ENCODE results near the gene CACNA1C.
"Not testable (repeated sequence)": the region's sequence is repeated elsewhere in the genome, so short reads cannot be mapped to it uniquely, and the experiment has no call there.

CACNA1C gene

DNA sequence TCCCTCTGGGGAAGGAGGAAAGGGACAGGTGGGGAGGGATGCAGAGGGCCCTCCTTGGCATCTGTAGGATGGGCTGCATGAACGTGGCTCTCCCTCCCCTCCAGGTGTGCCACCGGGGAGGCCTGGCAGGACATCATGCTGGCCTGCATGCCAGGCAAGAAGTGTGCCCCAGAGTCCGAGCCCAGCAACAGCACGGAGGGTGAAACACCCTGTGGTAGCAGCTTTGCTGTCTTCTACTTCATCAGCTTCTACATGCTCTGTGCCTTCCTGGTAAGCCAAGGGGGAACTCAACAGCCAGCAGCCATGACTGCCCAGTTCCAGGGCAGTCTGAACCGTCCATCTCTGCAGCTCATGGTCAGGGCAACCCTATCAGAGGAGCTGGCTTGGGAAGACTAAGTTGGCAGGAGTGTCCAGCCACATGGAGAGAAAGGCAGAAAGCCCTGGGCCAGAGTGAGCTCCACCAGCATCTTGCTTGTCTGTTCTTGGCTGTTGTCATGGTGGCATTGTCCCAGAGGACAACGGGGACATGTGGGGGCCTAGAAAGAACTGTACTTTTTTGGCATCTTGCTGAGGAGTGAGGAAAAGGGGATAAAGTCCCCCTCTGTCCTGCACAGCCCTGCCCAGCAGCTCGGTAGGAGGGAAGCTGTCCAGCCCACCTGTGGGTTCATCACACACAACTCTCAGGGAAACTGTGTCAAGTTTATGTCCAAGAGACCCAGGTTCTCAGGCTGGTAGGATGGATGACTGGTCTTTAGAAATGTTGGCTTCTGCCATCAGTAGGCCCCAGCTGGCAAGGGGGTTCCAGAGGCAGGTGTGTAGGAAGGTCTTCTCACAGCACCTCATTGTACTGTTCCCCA, 612.2 kb downstream of the CACNA1C start:
- DNase-seq = no peak

DNA sequence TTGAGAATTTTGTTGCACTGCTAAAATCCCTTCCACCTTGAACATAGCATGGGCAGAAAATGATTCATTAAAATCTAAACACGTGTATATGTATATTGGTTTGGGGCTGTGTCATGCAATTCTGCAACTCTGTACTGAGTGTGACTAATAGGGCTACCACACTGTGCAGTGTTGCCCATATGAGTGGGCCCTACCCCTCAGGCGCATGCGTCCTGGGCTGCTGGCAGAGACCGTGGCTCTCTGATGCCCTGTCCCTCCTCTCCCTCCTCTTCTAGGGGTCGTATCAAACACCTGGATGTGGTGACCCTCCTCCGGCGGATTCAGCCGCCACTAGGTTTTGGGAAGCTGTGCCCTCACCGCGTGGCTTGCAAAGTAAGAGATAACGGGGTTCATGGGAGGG, 613.6 kb downstream of the CACNA1C start:
- DNase-seq = no peak

DNA sequence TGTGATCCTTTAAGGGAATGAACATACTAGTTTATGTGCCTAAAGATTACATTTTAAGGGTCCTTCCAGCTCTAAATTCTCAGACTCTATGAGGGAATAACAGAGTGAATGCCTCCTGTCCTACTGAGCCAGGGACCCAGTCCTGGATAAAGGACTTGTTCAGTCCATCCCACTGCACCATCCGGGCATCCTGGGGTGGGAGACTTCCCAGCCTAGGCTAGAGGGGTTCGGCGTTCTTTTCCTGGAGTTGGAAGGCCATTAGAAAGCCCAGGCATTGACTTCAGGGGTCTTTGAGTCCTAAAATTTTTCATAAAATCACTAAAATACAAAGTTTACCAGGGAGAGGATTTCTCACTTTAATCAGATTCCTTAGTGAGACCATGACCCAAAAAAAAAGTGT, 614.1 kb downstream of the CACNA1C start:
- DNase-seq = no peak

DNA sequence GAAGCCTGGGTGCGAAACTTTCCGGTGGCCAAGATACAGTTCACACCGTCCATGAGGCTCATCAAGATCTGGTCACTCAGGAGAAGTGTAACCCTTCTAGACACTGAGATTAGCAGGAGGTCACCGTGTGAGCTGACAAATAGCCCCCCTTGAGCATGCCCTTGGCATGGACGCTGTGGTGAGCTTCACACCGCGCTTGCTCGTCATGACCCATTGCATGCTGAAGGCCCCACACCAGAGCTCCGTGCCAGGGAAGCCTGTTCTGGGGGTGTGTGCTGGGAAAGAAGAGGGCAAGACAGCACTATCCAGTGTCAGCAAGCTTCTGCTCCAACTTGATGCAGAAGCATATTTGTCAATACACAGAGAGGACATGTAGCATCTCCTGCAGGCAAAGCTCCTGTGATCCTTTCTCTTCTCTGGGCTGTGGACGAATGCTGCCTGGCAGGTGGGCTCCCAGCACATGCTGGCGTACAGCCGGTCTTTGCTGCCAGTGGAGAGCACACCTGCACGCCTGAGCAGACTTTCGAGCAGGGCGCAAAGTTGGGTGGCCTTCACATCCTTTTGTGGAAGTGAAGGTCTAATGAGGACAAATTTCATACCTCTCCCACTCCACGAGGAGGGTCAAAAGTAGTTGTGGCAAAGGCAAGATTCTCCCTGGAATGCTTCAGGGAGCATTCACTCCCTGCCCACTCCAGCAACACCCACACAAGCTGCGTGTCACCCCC, 615.1 kb downstream of the CACNA1C start:
- no peak for DNase-seq

DNA sequence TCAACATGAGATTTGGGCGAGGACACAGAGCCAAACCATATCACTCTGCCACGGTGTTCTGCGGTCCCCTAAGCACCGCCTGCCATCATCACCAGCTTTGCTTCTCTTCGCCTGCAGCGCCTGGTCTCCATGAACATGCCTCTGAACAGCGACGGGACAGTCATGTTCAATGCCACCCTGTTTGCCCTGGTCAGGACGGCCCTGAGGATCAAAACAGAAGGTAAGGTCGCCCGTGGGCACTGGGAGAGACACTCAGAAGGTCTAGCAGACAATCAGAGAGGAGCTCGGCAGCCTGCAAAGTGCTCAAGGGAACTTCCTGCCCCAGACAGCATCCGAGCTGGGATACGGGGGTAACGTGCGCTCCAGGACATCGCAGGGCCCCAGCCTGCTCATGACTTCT, 616.0 kb downstream of the CACNA1C start:
- DNase-seq = no peak

DNA sequence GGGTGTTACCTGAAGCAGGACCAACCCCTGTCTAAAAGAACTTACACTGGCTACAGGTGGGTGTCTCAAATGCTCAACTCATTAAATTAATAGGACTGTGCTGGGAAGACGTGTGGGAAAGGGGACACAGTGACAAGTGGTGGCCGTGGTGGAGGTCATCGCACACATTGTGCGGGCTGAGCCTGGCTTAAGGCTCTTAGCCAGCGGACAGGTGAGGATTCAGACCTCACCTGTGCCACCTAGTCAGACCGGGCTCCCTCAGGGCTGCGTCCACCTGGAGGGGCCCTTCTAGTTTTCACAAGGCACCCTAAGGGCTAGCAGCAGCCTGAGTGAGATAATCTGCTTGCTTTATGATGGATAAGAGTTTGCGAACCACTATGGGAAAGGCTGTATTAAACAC, 616.8 kb downstream of the CACNA1C start:
- DNase-seq = no peak

DNA sequence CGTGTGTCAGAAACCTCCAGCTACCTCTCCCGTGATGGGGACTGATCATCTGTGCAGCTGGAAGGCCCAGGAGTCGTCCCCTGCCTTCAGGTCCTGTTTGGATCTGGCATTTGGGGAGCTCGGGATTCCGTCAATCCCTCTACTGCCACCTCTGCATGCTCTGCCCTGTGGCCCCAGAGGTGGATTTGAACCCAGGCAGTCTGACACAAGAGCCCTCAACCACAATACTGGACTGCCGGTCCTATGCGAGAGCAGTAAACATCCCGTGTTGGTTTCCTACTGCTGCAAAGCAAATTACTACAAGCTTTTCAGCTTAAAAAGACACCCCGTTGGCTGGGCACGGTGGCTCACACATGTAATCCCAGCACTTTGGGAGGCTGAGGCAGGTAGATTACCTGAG, 620.1 kb downstream of the CACNA1C start:
- no peak for DNase-seq

DNA sequence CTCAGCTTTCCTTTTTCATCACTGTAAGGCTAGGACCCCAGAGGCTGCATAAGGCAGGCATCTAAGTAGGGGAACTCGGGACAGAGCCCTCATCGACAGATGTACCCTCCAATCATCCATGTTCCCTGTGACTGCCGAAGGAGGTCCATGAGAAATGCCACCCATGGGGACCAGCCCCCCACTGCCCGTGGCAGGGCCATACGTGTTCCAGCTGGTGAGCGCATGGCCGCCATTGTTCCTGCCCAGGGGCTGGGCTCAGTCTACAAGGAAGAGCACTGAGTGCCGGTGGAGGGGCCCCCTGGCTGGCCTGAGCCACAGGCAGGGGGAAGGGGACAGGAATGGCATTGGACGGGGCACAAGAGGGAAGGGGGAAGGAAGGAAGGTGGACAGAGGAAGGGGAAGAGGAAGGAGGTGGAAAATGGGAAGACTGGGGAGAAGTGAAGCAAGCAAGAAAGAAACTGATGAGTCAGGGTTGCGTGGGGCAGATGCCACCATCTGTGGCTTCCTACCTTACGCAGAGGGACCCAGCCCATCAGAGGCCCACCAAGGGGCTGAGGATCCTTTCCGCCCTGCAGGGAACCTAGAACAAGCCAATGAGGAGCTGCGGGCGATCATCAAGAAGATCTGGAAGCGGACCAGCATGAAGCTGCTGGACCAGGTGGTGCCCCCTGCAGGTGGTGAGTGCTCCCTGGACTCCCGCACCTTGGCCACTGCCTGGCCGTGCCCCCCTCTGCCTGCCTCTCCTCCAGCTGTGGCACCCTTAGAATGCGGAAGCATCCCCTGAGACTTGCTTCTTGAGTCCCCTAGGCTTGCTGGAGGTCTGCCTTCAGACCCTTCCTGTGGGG, 621.4 kb downstream of the CACNA1C start:
- DNase-seq = no peak

DNA sequence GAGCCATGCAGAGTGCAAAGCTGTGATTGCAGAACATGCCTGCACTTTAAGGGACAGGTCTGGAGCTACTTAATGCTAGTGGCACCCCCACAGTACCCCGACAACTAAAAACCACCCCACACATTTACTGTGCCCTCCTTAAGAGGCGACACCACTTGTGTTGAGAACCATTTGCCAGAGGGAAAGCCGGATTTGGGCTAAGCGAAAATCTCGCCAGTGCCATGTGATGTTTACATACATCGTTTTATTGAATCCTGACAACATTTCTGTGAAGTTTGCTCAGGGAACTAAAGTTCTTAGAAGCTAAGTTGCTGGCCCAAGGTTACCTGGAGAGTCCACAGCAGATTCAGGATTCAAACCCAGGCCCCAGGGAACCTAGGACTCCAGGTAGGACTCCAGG, 623.0 kb downstream of the CACNA1C start:
- no peak for DNase-seq

DNA sequence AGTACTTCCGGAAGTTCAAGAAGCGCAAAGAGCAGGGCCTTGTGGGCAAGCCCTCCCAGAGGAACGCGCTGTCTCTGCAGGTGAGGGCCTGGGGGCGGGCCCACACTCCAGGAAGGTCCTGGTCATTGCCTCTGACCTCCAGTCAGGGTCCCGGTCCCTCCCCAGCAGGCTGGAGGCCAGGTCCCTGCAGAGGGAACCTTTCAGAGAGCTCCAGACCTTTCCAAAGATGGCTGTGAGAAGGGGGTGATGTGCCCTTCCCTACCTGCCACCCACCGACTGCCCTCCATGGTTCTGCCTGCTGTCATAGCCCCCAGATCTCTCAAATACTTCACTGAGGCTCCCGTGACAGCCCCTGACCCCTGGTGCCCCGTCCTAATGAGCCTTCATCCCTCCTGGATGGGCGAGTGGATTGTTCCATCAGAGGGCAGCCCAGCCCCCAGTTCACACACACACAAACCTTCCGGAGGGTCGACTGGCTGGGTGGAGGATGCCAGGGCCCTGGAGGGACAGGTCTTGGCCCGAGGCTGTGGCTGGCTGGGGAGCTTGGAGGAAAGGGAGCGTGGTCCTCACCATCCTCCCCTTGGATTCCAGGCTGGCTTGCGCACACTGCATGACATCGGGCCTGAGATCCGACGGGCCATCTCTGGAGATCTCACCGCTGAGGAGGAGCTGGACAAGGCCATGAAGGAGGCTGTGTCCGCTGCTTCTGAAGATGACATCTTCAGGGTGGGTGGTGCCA, 624.5 kb downstream of the CACNA1C start:
- DNase-seq = no peak

DNA sequence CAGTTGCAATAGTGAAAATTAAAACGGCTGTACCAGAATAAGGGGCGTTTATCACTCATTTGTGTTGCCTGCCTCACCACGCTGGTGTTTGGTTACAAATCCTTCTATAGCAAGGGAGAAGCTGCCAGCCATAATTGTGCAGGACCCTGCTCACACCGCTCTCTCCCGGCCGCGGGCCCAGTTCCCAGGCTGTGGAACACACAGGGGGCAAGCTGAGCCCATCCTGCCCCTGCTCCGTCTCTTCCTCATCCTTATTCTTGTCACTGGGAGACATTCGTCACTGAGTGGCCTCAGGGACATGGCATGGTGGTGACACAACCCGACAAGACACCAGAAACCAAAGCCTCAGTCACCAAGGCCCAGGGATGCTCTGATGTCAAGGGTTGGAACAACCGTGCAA, 625.6 kb downstream of the CACNA1C start:
- no peak for DNase-seq

DNA sequence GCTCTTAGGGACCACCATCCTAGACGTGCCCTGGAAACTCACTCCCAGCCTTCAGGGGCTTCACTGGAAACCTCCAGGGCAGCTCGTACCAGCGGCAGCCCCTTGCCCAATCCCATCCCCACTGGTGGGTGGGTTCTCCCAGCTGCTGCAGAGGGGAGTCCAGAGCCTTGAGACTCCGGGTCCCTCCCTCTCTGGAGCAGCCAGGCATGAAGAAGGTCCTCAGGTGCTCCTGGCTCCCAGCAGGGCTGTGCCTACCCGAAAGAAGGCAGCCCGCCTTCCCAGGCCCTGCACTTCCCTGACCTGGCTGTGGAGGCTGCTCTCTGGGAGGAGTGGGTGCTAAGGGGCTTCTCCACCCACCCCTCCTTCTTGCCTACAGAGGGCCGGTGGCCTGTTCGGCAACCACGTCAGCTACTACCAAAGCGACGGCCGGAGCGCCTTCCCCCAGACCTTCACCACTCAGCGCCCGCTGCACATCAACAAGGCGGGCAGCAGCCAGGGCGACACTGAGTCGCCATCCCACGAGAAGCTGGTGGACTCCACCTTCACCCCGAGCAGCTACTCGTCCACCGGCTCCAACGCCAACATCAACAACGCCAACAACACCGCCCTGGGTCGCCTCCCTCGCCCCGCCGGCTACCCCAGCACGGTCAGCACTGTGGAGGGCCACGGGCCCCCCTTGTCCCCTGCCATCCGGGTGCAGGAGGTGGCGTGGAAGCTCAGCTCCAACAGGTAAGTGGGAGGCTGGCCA, 626.5 kb downstream of the CACNA1C start:
- no peak for DNase-seq

DNA sequence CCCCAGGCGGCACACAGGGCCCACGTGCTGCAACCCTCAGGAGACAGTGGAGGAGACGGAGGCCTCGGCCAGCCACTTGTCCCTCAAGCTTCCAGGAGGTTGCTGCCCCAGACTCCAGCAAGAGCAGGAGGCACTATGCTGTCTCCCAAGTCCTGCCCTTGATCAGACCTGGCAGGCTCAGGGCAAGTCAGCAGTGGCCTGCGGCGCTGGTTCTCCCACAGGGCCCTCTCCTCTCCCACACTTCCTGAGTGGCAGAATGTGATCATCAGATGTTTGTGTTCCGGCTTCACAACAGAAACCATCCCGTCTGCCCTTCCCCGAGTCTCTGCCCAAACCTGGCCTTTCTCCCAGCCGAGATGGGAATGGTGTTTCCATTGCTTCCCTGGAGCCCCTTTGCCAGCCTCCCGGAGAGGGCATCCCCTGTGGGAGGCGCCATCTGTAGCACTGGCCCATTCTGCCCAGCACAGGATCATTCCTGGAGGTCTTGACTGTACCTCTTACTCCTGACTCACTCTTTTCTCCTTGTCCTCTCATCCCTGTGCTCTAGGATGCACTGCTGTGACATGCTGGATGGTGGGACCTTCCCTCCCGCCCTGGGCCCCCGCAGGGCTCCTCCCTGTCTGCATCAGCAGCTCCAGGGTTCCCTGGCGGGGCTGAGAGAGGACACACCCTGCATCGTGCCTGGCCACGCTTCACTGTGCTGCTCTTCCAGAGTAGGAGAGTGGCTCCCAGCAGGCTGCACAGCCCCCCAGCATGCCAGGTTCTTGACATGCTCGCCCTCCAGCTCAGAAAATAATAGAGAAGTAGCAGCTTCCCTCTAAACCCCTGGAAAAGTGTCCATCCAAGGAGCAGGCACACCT, 627.3 kb downstream of the CACNA1C start:
- no peak for DNase-seq

DNA sequence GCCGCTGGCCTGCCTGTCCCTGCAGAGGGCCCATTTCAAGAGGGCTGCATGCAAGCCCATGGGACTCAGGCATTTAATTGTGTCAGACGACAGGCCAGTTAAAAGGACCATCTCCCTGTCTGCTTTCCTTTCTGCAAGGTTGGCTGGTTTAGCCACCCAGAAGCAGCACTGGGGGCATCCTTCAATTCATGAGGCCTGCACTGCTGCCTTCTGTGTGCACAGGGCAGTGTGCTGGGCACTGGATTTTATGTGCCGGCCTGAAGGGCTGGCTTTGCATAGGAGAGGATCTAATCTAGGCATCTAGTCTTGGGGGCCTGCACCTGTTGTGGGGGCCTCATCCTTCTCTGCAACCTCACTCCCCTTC, 627.9 kb downstream of the CACNA1C start:
- DNase-seq = no peak

DNA sequence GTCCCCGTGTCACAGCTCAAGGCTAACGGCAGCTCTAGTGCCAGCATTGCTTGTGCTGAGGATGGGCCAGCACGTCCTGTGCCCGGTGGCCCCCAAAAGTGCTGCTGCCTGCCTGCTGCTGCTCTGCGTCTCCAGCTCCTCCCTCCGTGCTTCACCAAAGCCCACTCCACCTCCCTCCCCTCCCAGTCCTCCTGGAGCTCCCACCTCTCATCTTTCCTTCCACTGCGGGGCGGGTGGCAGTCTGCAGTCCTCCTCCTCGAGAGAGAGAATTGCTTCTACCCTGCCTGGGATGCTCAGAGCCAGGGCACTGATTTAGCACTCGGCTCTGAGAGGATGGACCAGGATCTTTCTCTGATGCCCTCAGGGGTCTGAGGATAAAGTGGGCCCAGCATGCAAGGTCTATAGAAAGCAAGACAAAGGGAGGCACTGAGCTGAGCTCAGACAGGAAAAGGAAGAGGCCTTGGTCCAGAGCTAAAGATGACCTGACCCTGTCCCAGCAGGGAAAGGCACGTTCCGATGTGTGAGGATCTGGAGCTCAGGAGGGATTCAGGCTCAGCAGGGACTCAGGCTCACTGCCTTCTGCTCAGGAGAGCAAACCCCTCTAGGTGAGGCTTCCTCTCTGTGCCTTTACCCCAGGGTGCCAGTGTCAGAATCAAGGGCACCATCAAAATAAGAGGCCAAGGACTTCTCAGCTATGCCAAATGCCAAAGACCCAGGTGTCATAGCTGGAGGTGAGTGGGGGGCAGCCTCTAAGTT, 628.8 kb downstream of the CACNA1C start:
- no peak for DNase-seq

DNA sequence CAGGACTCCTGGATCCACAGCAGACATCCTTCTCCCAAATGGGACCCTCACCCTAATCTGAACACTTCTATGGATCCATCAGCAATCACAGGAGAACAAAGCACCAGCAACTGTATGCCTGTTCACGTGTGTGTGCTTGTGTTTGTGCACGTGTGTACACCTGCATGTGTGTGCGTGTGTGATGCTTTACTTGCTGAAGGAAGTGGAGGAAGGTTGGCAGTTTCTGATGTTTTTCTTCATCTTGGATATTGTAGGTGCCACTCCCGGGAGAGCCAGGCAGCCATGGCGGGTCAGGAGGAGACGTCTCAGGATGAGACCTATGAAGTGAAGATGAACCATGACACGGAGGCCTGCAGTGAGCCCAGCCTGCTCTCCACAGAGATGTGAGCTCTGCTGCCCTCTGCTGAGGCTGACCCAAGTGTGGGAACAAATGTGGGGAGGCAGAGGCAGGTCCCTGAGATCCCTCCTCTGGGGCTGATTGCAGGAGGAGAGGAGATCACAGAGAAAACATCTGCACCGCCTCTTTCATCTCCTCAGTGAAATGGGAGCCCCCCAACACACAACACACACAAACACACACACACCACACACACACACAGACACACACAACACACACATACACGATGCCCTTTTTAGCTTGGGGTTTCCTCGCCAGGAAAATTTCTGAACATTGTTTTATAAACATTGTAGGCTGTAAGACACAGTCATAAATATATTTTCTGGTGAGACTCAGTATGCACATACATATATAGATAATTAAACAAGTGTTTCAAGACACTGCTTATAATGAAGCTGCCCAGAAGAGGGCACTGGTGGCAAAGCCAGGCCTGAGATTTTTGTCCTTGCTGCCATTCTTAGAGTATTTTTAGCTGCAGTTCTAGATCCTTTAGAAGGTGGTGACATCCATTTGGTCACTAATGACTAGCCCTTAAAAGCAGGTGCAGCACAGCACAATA, 629.8 kb downstream of the CACNA1C start:
- peak in 1 of 2 experiments; percentile 22 for DNase-seq

DNA sequence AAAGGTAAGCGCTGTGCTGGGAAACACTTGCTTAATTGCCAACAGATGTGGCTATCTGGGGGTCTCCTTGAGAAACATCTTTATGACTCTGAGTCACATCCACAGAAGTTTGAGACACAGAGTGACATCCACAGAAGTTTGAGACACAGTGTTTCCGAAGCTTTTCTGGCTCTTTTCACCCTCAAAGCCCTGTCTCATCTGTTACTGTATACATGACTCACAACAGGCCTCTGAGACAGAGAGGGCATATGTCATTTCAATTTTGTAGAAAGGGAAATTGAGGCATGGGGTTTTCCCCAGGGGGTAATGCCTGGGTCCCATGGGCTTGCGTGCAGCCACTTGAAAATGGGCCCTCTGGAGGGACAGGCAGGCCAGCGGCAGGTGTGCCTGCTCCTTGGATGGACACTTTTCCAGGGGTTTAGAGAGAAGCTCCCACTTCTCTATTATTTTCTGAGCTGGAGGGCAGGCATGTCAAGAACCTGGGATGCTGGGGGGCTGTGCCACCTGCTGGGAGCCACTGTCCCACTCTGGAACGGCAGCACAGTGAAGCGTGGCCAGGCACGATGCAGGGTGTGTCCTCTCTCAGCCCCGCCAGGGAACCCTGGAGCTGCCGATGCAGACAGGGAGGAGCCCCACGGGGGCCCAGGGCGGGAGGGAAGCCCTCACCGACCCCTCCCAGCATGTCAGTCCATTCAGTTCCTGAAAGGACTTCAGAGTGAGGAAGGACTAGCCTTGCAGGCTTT, 630.7 kb downstream of the CACNA1C start:
- DNase-seq = no peak

DNA sequence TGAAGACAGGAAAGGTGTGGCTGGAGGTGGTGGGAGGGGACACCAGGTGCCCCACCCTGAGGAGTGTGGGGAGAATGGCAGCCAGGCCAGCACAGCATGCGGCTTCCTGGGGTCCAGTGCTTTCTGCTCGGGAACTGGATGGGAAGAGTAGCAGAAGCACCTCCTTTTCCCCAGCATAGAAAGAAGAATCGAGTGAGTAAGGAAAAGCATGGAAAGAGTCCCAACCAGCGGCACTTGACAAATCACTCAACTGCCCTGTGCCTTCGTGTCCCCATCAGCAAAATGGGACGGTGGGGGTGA, 631.2 kb downstream of the CACNA1C start:
- DNase-seq = not testable (repeated sequence)
